Activated CD4-positive, CD25-positive, alpha-beta regulatory T cell treated with anti-CD3 and anti-CD28 coated beads, Interleukin-2, amount 50 U/mL, for 24 hours (primary cell): Measurements from ENCODE around the gene CLEC17A.
"Not testable (repeated sequence)": the region's sequence is repeated elsewhere in the genome, so short reads cannot be mapped to it uniquely, and the experiment has no call there.

ENCODE experiments used
- ATAC-seq, 2 donors: fragments of 150-1000 bp; cut with Tn5 transposase; one replicate each; pipeline ENCODE4 v1.10.0; 2021; ENCODE audit warnings: mild to moderate bottlenecking in 1 of 2, moderate library complexity in 1 of 2

Gene CLEC17A

GRCh38 chr19:14559916-14560775 lies 22.7 kb upstream of the CLEC17A start:
- ATAC-seq = no peak

- no peak for ATAC-seq
These were observed 22.1 kb upstream of the CLEC17A start for GRCh38 chr19:14560776-14561108.

GRCh38 chr19:14561249-14561648 lies 21.6 kb upstream of the CLEC17A start:
- ATAC-seq = no peak

GRCh38 chr19:14561847-14562351 lies 21.0 kb upstream of the CLEC17A start:
- ATAC-seq = no peak

GRCh38 chr19:14562660-14563589 lies 20.0 kb upstream of the CLEC17A start:
- ATAC-seq = no peak

- ATAC-seq = no peak
These were observed 19.3 kb upstream of the CLEC17A start for GRCh38 chr19:14563590-14563926.

GRCh38 chr19:14563989-14564651 lies 18.8 kb upstream of the CLEC17A start:
- ATAC-seq = peak; percentile 44 to 45

- ATAC-seq = not testable (repeated sequence)
These were observed 18.1 kb upstream of the CLEC17A start for GRCh38 chr19:14564652-14565297.

GRCh38 chr19:14565298-14565679 lies 17.6 kb upstream of the CLEC17A start:
- no peak for ATAC-seq

- ATAC-seq = no peak
These were observed 16.8 kb upstream of the CLEC17A start for GRCh38 chr19:14565765-14566711.

- ATAC-seq = no peak
These were observed 16.2 kb upstream of the CLEC17A start for GRCh38 chr19:14566712-14567077.

GRCh38 chr19:14567079-14567478 lies 15.8 kb upstream of the CLEC17A start:
- no peak for ATAC-seq

GRCh38 chr19:14570864-14571527 lies 11.9 kb upstream of the CLEC17A start:
- ATAC-seq = no peak

- peak; percentile 94 to 96 for ATAC-seq
These were observed 11.0 kb upstream of the CLEC17A start, which contains the start of gene NDUFB7 for GRCh38 chr19:14571695-14572490. Gene NDUFB7, minus strand, starts transcription at chr19:14572066. Its CDS starts 66 bp downstream, at chr19:14572000.

GRCh38 chr19:14575428-14575980 lies 7.4 kb upstream of the CLEC17A start:
- no peak for ATAC-seq

- ATAC-seq = no peak
These were observed 6.5 kb upstream of the CLEC17A start for GRCh38 chr19:14576363-14576762.

GRCh38 chr19:14577264-14577663 lies 5.6 kb upstream of the CLEC17A start:
- no peak for ATAC-seq

- no peak for ATAC-seq
These were observed 4.9 kb upstream of the CLEC17A start for GRCh38 chr19:14577885-14578427.

GRCh38 chr19:14580623-14581237 lies 2.2 kb upstream of the CLEC17A start:
- ATAC-seq = peak; percentile 10 to 28
